Heart left ventricle (tissue), 16 donors: ENCODE results near the gene ICAM4. TPM values are rescaled to one million over a fixed set of nuclear protein-coding genes. Genes with fewer than 3 reads are reported as not detected.
A peak's percentile ranks its signal among the peaks of the same experiment; 100 is the strongest.

Source experiments
- ATAC-seq, 4 donors: fragments of 200-7000 bp; cut with Tn5 transposase; one replicate each; pipeline ENCODE4 v1.9.1; 2020 to 2022; ENCODE audit warnings: moderate library complexity in 4 of 4, mild to moderate bottlenecking in 3 of 4, moderate number of reproducible peaks in 1 of 4
- DNase-seq, 5 donors: peaks; one replicate each; pipeline ENCODE4 v3.0.0-alpha.2; 2020
- H3K27ac ChIP-seq, 12 donors: fragments of 200-600 bp; sonication (generic) in 4 of 12; one replicate each; pipeline versions ENCODE4 v1.5.0 to v1.8.0; 2016 to 2022; ENCODE audit warnings: mild to moderate bottlenecking in 2 of 12
- H3K27me3 ChIP-seq, 9 donors: fragments of 200-600 bp; sonication (generic) in 2 of 9; one replicate each; pipeline versions ENCODE4 v1.5.1 to v1.8.0; 2016 to 2022; ENCODE audit warnings: mild to moderate bottlenecking in 3 of 9
- H3K36me3 ChIP-seq, 9 donors: fragments of 200-600 bp; sonication (generic) in 2 of 9; one replicate each; pipeline versions ENCODE4 v1.5.0 to v1.8.0; 2018 to 2022; ENCODE audit warnings: mild to moderate bottlenecking in 2 of 9
- H3K4me1 ChIP-seq, 12 donors: fragments of 200-600 bp; sonication (generic) in 4 of 12; one replicate each; pipeline versions ENCODE4 v1.5.0 to v1.8.0; 2016 to 2022; ENCODE audit warnings: mild to moderate bottlenecking in 3 of 12
- H3K4me3 ChIP-seq, 12 donors: fragments of 200-600 bp; sonication (generic) in 4 of 12; one replicate each; pipeline versions ENCODE4 v1.5.0 to v1.8.0; 2017 to 2022; ENCODE audit warnings: mild to moderate bottlenecking in 9 of 12, moderate library complexity in 4 of 12
- H3K9me3 ChIP-seq, 12 donors: fragments of 200-600 bp; sonication (generic) in 4 of 12; one replicate each; pipeline versions ENCODE4 v1.5.0 to v1.8.0; 2016 to 2022; ENCODE audit warnings: mild to moderate bottlenecking in 1 of 12
- CTCF ChIP-seq, 12 donors: fragments of 200-600 bp; sonication (generic) in 4 of 12; IDR thresholded peaks; one replicate each; pipeline versions ENCODE4 v1.5.0 to v1.8.0; 2018 to 2022; ENCODE audit warnings: antibody characterized with exemption in 12 of 12, mild to moderate bottlenecking in 5 of 12
- POLR2A ChIP-seq, 2 donors: fragments of 450-650 bp; IDR thresholded peaks; one replicate each; pipeline ENCODE4 v1.6.1; 2017; ENCODE audit warnings: antibody characterized with exemption in 2 of 2, mild to moderate bottlenecking in 2 of 2, moderate library complexity in 2 of 2
- WGBS, 4 donors: extraction: QIAGEN DNeasy Blood & Tissue Kit in 2 of 4; methylation state at CpG; one replicate each; pipeline versions ENCODE4 v1.1.5 to v1.1.7; 2013 to 2018; 5-methylcytosine and 5-hydroxymethylcytosine counted together
- intact Hi-C, 10 donors: fragments of 100-400 bp; cut with DNase I; formaldehyde crosslinking; loops; one replicate each; pipeline versions ENCODE4 v1.11.1 to v1.14.2; 2022
- polyA plus RNA-seq, 2 donors: library from polyadenylated mRNA; stranded (reverse); fragments of 200-250 nt; gene quantifications; one replicate each; pipeline ENCODE4 v1.2.3, GENCODE V29; 2013
- total RNA-seq, 9 donors: library from RNA; depleted of rRNA in 2 of 9; stranded (reverse); fragments of >200 nt in 2 of 9; fragmentation: NEBNext Ultra II Directional in 3 of 9; extraction: Animal tissue kit (Norgen Biotek cat#: 25700) in 3 of 9; gene quantifications; one replicate each; pipeline versions ENCODE4 v1.1.0 to v1.2.4, GENCODE V29; 2016 to 2023
- donor health status: ischemic (EF 13 %, LVEDD 7.1; RV severe dilation, severe dysfunction).
- donor health status: healthy with polysubstance abuse.
- donor health status: DM: no; HTN: yes; CAD: no.
- donor health status: DM: no; HTN: no; CAD: no.
- donor health status: ischemic (EF 25% LVEDD 6.9; RV normal size, moderate dysfunction).
- donor health status: ischemic (EF 25% LVEDD 5.7; RV mildly dilated, moderate dysfunction).
- donor health status: healthy.
- donor health status: DM: yes; HTN: yes; CAD: no.
- donor health status: ischemic (EF 35%, LVEDD 5.7; RV mildly dilated, moderate dysfunction).
- donor health status: nonischemic (EF 11% LVEDD 7.7; RV severe dilation, severe dysfunction).
- donor health status: DM: yes; HTN: yes; CAD: no.
- donor health status: PGD.
- donor health status: ischemic (EF 29% LVEDD 5.4; RV normal size, mild dysfunction).
- donor health status: nonischemic (EF 23%, LVEDD 6.1; RV moderate dilation, normal function).

ICAM4 gene
- total and polyA plus RNA-seq, 11 donors, result 0.21 to 1.2 (median 0.62) TPM; not detected in 3

DNA sequence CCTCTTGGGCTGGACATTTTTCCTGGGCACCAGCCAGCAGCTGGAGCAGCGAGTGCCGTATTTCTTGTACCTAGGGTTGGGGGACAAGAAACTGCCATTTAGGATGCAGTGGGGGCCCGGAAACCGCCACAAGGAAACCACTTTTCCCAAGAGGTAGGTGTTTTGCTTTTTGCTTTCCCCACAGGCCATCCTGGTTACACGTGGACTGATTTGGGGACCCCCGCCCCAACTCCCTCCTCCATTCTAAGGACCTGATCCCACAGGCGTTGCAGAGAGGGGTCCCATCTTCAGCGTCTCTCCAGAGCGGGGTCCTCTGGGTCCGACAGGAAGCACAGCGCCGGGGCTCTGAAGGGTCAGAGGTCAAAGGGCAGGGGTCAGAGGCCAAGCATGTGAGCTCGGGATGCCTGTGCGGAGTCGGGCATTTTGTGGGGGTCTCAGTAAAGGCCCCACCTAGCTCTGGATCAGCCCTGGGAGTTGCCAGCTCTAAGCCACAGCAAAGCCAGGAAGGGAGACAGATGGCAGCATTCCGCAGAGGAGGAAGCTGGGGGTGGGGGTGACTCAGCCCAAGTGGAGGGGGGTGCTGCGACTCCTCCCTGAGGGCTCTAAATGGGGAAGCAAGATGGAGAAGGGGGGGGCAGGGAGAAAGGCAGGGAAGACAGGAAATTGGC, 18.5 kb downstream of the ICAM4 start:
- TF ChIP-seq CTCF (IDR thresholded peaks at IDR 0.05) (no peak), POLR2A (IDR thresholded peaks at IDR 0.05) (no peak)
- peak in 2 of 5 donors; percentile 47 to 52 for DNase-seq
- peaks cover 0 to 10% (median 0%) of the 10 kb centered on the region in 9 donors for H3K27me3 ChIP-seq
- H3K4me3 ChIP-seq, result peak overlapping the region in 1 of 12 donors; percentile 37
- intact Hi-C loops, result no loop called here
- ATAC-seq, result peak in 2 of 4 donors; percentile 62 to 66
- H3K36me3 ChIP-seq, result peaks cover 0 to 7% (median 0%) of the 10 kb centered on the region in 9 donors
- no peaks in the 10 kb centered on the region for H3K9me3 ChIP-seq
- 79 to 87% (median 82%) methylated on average over 11 to 17 of the region's 17 CpGs for WGBS, 4 donors
- H3K27ac ChIP-seq, result peak overlapping the region in 1 of 12 donors; percentile 60
- peaks cover 0 to 19% (median 0%) of the 10 kb centered on the region in 12 donors for H3K4me1 ChIP-seq

DNA sequence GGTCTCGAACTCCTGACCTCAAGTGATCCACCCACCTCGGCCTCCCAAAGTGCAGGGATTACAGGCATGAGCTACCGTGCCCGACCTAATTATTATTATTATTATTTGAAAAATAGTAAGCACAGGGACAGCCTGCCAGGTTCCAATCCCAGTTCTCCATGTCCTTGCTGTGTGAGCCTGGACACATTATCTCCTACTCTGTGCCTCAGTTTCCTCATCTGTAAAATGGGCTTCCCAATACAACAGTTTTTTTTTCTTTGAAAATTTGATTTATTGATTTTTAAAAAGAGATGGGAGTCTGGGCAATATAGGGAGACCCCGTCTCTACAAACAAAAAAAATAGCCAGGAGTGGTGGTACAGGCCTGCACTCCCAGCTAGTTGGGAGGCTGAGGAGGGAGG, 19.6 kb downstream of the ICAM4 start:
- H3K4me3 ChIP-seq, result no peak overlapping the region
- H3K9me3 ChIP-seq, result no peaks in the 10 kb centered on the region
- H3K4me1 ChIP-seq, result peaks cover 0 to 16% (median 0%) of the 10 kb centered on the region in 12 donors
- no peak for TF ChIP-seq CTCF (IDR thresholded peaks at IDR 0.05)
- TF ChIP-seq POLR2A (IDR thresholded peaks at IDR 0.05), result no peak
- DNase-seq (no peak), ATAC-seq (no peak)
- 94 to 97% (median 95%) methylated on average over 5 of the region's 5 CpGs for WGBS, 4 donors
- intact Hi-C loops, result no loop called here
- H3K36me3 ChIP-seq, result peaks cover 0 to 8% (median 4%) of the 10 kb centered on the region in 9 donors
- H3K27ac ChIP-seq, result no peak overlapping the region
- peaks cover 0 to 4% (median 0%) of the 10 kb centered on the region in 9 donors for H3K27me3 ChIP-seq

GRCh38 chr19:10309423-10309822, 22.7 kb downstream of the ICAM4 start, which contains the start of gene ZGLP1:
TSS of gene ZGLP1 (minus strand) at chr19:10309815.
- intact Hi-C loops, result no loop called here
- no peaks in the 10 kb centered on the region for H3K9me3 ChIP-seq
- peaks cover 0 to 15% (median 0%) of the 10 kb centered on the region in 12 donors for H3K4me1 ChIP-seq
- no peaks in the 10 kb centered on the region for H3K27me3 ChIP-seq
- WGBS, 4 donors, result 92 to 97% (median 94%) methylated on average over 20 to 24 of the region's 24 CpGs
- no peak within 1 kb of the TSS for H3K27ac ChIP-seq
- DNase-seq (no peak), ATAC-seq (peak in 1 of 4 donors; percentile 7)
- no peak for TF ChIP-seq POLR2A (IDR thresholded peaks at IDR 0.05)
- no peak for TF ChIP-seq CTCF (IDR thresholded peaks at IDR 0.05)
- H3K4me3 ChIP-seq, result no peak within 1 kb of the TSS
- peaks cover 0 to 12% (median 4%) of the 10 kb centered on the region in 9 donors for H3K36me3 ChIP-seq
